Measurements from ENCODE around the gene CITED2. TPM values are rescaled to one million over a fixed set of nuclear protein-coding genes. Genes with fewer than 3 reads are reported as not detected.
"Not testable (repeated sequence)": the region's sequence is repeated elsewhere in the genome, so short reads cannot be mapped to it uniquely, and the experiment has no call there.

The CITED2 gene, protein sequence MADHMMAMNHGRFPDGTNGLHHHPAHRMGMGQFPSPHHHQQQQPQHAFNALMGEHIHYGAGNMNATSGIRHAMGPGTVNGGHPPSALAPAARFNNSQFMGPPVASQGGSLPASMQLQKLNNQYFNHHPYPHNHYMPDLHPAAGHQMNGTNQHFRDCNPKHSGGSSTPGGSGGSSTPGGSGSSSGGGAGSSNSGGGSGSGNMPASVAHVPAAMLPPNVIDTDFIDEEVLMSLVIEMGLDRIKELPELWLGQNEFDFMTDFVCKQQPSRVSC
- total RNA-seq (2014; rRNA removed; shearing (Covaris generic)): 25.7 and 74.4 TPM in 2 replicates

DNA sequence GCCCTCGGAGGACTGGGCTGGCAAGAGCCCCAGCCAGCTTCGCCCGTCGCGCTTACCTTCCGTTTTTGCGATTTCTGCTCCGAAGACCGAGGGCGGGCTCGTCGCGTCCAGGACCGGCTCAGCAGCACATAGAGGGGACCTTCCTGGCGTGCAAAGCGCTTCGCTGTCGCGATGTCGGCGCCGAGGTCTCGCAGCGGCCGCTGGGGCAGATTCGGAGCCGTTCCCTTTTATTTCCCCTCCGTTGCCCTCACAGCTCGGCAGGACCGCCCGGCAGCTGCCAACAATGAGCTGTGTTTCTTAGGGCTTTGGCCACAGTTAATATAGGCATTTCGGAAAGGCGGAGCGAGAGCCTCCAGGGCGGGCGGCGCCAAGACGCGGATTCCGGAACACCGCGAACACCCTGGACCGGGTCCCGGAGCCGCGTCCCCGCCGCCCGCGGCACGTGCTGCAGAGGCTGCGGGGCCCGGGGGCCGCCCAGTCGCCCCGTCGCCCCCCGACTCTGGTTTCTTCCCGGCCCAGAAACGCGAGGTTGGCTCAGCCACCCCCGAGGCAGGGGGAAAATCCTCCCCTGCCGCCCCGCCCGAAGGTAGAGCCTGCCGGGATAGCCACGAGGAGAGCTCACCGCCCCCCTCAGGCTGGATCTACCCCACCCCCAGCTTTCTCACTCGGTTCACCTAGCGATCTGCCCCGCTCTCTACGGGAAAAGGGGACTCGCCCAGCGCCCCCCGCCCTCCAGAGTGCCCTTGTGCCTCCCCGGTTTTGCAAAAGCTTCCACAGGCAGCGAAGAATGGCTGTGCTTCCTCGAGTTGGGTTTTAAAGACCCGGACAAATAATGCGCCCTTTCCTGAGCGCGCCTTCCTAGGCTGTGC, at the start of gene CITED2:
Gene CITED2 (minus strand): TSS at position 292 of the 869 bp plus-strand sequence. CDS start 704 bp downstream, outside the sequence.
- peak; percentile 94 to 97 for DNase-seq (ENCODE audit: low read depth in 1 of 2, low spot score in 2 of 2)
- Histone ChIP-seq H3K4me1 (replicated peaks) (peaks cover 32% of the 10 kb centered on the region), H3K9me3 (replicated peaks) (no peaks in the 10 kb centered on the region), H3K27me3 (replicated peaks) (no peaks in the 10 kb centered on the region), H3K4me3 (peak within 1 kb of the TSS; percentile 84), H3K27ac (peak within 1 kb of the TSS; percentile 89), H3K36me3 (peaks cover 41% of the 10 kb centered on the region)

DNA sequence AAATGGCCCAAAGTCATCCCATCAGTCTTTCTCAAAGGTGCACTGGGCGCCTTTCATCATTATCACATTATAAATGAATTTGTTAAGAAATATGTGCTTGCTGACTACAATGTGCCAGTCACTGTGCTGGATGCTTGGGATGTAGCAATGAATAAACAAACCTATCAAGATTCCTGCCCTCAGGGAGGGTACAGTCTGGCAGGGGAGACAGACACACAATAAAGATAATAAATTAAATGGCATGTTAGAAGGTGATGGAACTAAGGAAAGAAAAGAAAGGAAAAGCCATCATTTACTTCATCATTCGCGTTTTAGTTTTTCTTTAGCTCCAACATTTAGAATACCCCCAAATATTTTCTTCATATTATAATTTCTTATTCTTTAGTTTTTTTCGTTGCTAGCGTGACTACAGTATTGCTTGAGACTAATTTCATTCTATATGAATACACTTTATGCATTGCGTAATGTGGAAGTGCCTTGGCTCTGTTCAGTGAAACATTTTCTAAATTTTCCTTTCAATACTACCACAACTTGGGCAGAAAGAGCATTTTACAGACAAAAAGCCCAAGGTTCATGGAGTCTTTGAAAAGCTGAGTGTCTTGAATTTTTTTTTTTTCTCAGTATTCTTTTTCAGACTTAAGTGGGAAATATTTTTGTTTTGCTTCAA, 48.7 kb upstream of the CITED2 start:
- DNase-seq (ENCODE audit: low read depth in 1 of 2, low spot score in 2 of 2): no peak
- Histone ChIP-seq H3K27ac (no peak overlapping the region), H3K4me1 (replicated peaks) (no peaks in the 10 kb centered on the region), H3K4me3 (no peak overlapping the region), H3K27me3 (replicated peaks) (no peaks in the 10 kb centered on the region), H3K9me3 (replicated peaks) (no peaks in the 10 kb centered on the region), H3K36me3 (no peaks in the 10 kb centered on the region)

DNA sequence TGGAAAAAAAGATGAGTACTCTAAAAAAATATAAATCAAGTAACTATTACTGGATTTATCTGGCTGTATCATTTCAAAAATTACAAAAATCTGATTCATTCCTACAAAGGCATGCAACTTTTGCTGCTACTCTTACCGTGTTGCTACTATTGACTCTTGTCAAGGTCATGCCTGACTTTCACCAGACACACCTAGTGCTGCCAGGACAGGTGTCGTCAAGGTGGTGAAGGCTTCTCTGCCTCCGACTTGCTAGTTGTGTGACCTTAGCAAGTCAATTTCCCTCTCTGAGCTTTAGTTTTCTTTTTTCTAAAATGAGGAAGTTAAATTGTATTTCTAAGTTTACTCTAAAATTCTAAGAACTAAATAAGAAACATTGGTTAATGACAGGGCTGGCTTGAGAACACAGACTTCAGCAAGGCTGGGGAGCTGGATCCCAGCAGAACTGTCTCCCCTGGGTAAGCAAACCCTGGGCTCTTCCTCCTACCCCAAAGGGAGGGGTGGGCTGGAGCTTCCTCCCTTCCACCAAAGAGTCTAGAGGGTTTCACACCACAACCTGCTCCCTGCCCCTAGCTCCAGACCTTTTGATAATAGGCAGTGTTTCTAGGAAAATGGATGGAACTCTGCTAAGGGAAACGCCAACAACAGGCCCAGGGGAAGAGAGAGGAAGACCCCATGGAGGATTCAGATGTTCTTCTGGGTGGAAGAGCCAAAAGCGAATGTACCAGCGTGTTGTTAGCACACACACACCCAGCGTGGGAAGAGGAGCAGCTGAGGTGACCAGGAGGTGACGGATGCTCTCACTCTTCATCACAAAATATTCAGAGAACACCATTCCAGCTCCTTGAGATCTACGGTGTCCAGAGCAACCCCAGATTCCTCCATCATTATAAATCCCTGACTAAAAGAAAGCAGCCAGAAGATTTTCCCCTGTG, 47.9 kb upstream of the CITED2 start:
- Histone ChIP-seq H3K27ac (no peak overlapping the region), H3K4me1 (replicated peaks) (no peaks in the 10 kb centered on the region), H3K36me3 (no peaks in the 10 kb centered on the region), H3K27me3 (replicated peaks) (no peaks in the 10 kb centered on the region), H3K9me3 (replicated peaks) (no peaks in the 10 kb centered on the region), H3K4me3 (no peak overlapping the region)
- no peak for DNase-seq (ENCODE audit: low read depth in 1 of 2, low spot score in 2 of 2)

DNA sequence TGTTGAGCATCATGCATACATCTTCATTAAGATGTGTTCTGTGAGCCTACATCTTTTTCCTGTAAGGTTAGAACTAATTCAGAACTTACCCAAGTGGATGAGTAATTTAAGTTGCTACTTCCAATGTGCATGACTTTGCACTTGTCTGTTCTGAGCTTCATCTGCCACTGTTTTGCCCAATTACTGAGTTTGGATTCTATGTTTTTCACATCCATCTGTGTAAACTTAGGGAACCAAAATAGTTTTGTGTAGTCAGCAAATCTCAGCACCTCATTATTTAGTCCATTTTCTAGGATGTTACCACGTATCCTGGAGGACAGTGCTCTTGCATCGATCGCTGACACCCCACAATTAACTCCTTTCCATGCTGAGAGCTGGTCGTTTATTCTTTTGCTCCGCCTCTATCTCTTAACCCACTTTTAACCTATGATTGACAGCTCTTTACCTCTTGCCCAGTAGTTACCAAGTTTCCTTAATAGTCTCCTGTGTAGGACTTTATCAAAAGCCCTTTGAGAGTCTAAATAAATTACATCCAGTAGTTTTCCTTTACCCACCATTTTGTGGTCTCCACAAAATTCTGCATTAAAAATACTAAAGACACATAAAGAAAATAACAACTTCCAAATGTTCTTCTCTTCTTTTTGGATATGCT, 44.2 kb upstream of the CITED2 start:
- no peaks in the 10 kb centered on the region for H3K27me3 ChIP-seq (replicated peaks)
- DNase-seq (ENCODE audit: low read depth in 1 of 2, low spot score in 2 of 2): no peak
- H3K27ac ChIP-seq: no peak overlapping the region
- no peak overlapping the region for H3K4me3 ChIP-seq
- no peaks in the 10 kb centered on the region for H3K4me1 ChIP-seq (replicated peaks)
- H3K36me3 ChIP-seq: no peaks in the 10 kb centered on the region
- H3K9me3 ChIP-seq (replicated peaks): no peaks in the 10 kb centered on the region

DNA sequence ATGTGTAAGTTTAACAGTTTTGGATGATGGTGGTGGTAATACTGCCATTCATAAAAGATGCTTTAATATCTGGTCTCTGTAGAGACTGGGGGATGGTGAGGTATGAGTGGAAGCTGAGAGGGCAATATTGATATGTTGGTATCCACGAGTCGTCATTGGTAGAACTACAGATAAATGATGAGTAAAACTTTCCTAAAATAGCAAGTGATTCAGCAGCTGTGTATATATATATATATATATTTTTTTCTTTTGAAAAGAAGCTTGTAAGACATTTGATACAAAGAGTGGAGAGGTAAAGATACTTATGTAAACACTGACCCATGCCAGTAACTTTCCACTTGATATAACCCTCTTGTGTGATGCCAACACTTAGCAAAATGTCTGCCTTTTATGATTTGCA, 41.7 kb upstream of the CITED2 start:
- Histone ChIP-seq H3K4me3 (no peak overlapping the region), H3K36me3 (no peaks in the 10 kb centered on the region), H3K4me1 (replicated peaks) (no peaks in the 10 kb centered on the region), H3K27ac (no peak overlapping the region), H3K27me3 (replicated peaks) (no peaks in the 10 kb centered on the region), H3K9me3 (replicated peaks) (no peaks in the 10 kb centered on the region)
- no peak for DNase-seq (ENCODE audit: low read depth in 1 of 2, low spot score in 2 of 2)

DNA sequence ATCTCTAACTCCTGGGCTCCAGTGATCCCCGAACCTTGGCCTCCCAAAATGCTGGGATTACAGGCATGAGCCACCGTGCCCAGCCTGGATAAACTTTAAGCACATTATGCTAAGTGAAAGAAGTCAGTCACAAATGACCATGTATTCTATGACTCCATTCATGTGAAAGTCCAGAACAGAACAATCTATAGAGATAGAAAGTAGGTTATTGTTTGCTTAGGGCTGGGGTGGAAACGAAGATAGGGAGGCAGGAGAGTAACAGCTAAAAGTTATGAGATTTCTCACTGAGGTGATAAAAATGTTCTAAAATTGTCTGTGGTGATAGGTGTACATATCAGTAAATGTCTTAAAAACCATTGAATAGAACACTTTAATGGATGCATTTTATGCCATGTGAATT, 40.9 kb upstream of the CITED2 start:
- H3K27ac ChIP-seq: no peak overlapping the region
- no peaks in the 10 kb centered on the region for H3K4me1 ChIP-seq (replicated peaks)
- H3K36me3 ChIP-seq: no peaks in the 10 kb centered on the region
- no peak overlapping the region for H3K4me3 ChIP-seq
- H3K9me3 ChIP-seq (replicated peaks): no peaks in the 10 kb centered on the region
- no peak for DNase-seq (ENCODE audit: low read depth in 1 of 2, low spot score in 2 of 2)
- H3K27me3 ChIP-seq (replicated peaks): no peaks in the 10 kb centered on the region

DNA sequence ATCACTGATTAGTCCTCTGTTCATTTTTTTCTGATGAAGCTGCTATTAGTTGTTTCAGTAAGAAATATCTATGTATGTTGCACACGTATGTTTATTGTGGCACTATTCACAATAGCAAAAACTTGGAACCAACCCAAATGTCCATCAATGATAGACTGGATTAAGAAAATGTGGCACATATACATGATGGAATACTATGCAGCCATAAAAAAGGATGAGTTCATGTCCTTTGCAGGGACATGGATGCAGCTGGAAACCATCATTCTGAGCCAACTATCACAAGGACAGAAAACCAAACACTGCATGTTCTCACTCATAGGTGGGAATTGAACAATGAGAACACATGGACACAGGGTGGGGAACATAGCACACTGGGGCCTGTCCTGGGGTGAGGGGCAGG, 37.7 kb upstream of the CITED2 start:
- not testable (repeated sequence) for H3K4me3 ChIP-seq; DNase-seq (ENCODE audit: low read depth in 1 of 2, low spot score in 2 of 2); H3K9me3 ChIP-seq (replicated peaks); H3K36me3 ChIP-seq; H3K27ac ChIP-seq; H3K27me3 ChIP-seq (replicated peaks)
- H3K4me1 ChIP-seq (replicated peaks): peaks cover 21% of the 10 kb centered on the region

DNA sequence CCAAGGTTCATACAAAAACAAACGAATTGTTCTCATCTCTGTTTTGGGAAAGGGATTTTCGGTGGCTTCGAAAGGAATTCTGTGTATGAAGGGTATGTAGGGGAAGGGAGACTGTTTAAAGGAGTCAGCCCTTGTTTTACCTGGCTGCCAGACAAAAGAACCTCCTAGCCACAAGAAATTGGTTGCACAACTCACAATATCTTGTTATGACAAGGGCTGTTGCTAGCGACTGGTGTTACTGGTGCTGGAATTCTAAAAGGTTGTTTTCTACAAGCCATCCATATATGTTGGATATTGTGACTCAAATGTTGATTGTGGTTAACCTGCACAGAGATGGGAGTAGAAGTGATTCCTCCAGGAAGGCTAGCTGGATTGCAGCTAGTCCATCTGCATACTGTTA, 34.6 kb upstream of the CITED2 start:
- DNase-seq (ENCODE audit: low read depth in 1 of 2, low spot score in 2 of 2): peak in 1 of 2 experiments; percentile 51
- no peaks in the 10 kb centered on the region for H3K36me3 ChIP-seq
- no peaks in the 10 kb centered on the region for H3K27me3 ChIP-seq (replicated peaks)
- no peak overlapping the region for H3K4me3 ChIP-seq
- H3K4me1 ChIP-seq (replicated peaks): peaks cover 21% of the 10 kb centered on the region
- H3K27ac ChIP-seq: peak overlapping the region; percentile 19
- no peaks in the 10 kb centered on the region for H3K9me3 ChIP-seq (replicated peaks)

DNA sequence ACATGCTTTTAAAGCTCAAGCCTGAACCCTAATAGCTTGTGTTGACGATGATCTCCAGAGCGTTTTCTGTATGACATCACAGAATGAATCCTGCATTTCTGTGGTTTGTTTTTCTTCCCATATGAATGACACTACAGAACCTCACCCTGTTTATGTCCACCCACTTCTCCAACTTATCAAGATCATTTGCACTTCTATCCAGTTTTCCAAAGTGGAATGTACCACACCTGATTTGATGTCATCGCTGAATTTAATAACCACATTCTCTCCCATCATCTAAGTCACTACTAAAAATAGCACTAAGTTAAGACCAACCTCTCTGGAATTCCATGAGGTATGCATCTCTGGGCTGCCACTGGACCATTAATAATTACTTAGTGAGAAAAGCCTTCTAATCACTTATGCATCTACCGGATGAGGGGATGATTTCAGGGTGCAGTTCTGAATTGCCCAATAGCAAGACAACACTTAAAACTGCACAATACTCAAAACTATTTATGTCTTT, 33.3 kb upstream of the CITED2 start:
- Histone ChIP-seq H3K27ac (peak overlapping the region; percentile 19), H3K27me3 (replicated peaks) (no peaks in the 10 kb centered on the region), H3K4me1 (replicated peaks) (peaks cover 21% of the 10 kb centered on the region), H3K4me3 (no peak overlapping the region), H3K9me3 (replicated peaks) (no peaks in the 10 kb centered on the region), H3K36me3 (no peaks in the 10 kb centered on the region)
- peak in 1 of 2 experiments; percentile 69 for DNase-seq (ENCODE audit: low read depth in 1 of 2, low spot score in 2 of 2)

DNA sequence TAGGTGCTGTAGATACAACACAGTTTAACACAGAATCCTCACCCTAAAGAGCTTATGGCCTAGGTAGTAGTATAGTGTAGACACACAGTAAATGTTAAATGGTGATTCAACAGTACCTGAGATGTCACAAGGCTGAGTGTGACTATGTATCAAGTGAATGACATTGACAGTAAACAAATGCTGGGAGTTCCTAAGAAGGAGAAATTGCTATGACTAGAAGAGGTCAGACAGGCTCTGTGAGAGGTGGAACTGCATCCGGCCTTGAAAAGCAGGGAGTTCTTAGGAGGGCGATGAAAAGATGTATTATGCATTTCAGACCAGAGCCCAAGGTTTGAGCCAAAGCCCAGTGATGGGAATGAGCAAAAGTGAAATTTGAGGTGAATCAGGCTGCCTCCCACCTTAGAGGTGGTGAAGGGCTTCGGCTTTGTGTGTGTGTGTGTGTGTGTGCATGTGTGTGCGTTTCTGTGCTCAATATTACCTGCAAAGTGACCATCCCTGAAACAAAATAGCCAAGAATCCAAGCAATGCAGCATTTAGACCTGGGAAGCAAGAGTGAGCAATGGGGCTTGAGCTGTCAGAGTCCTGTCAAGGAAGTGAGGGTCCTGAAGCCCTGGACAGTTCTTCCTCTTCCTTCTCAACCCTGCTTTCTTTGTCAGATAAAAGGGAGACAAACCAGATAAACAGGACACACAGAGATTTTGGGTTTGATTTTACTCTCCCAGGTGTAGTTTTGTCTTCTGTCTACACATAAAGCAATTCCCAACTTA, 32.3 kb upstream of the CITED2 start:
- Histone ChIP-seq H3K36me3 (no peaks in the 10 kb centered on the region), H3K4me1 (replicated peaks) (peaks cover 21% of the 10 kb centered on the region), H3K4me3 (no peak overlapping the region), H3K9me3 (replicated peaks) (no peaks in the 10 kb centered on the region), H3K27ac (0 out of 2 replicates have a peak overlapping the region, but pooled peaks have one; percentile 19), H3K27me3 (replicated peaks) (no peaks in the 10 kb centered on the region)
- DNase-seq (ENCODE audit: low read depth in 1 of 2, low spot score in 2 of 2): no peak

DNA sequence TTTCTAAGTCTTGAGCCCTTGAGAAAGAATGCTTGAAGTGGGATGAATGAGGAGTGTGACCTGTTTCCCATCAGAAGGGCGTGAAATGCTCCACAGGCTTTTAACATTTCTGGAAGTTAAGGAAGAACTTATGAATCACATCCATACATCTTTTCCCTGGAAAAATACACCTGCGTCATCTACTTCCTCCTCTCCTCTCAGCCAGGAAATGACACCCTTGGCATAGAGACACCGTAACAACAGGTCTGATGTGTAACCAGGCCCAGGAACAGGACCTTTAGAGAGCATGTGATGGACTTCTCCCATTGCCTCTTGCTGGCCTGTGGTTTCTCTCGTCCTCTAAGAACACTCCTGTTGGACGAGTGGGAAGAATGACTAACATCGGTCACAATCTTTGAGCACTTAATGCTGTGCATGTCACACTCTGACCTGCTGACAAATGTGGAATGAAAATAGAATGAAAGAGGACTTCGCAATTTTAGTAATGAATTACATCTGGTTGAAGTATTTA, 28.5 kb upstream of the CITED2 start:
- Histone ChIP-seq H3K9me3 (replicated peaks) (no peaks in the 10 kb centered on the region), H3K27me3 (replicated peaks) (no peaks in the 10 kb centered on the region), H3K27ac (no peak overlapping the region), H3K4me3 (no peak overlapping the region), H3K36me3 (no peaks in the 10 kb centered on the region), H3K4me1 (replicated peaks) (peaks cover 7% of the 10 kb centered on the region)
- no peak for DNase-seq (ENCODE audit: low read depth in 1 of 2, low spot score in 2 of 2)

DNA sequence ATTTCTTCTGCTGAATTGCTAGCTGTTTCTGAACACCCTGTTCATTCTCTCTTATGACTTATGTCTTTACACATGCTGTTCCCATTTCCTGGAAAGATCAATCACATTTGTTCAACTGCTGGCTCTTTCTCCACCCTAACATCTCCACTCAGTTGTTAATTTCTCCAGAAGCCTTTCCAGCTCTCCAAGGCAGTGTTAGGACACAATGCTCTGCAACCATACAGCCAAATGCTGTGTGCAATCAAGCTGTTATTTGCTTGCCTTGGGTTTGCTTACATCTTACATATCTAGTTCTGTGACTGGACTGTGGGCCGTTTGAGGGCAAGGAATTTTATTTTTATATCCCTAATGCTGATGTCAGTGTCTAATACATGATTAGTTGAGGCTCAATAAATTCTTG, 24.2 kb upstream of the CITED2 start:
- no peaks in the 10 kb centered on the region for H3K9me3 ChIP-seq (replicated peaks)
- no peak for DNase-seq (ENCODE audit: low read depth in 1 of 2, low spot score in 2 of 2)

More for the DNA sequence above, 24.2 kb upstream of the CITED2 start:
- Histone ChIP-seq H3K4me1 (replicated peaks) (no peaks in the 10 kb centered on the region), H3K27ac (no peak overlapping the region), H3K36me3 (no peaks in the 10 kb centered on the region), H3K4me3 (no peak overlapping the region), H3K27me3 (replicated peaks) (no peaks in the 10 kb centered on the region)
